NCI-H2171 treated with DMSO at 0.1 percent for 48 hours (cell line): ENCODE results near the gene PPIE.
"Not testable (repeated sequence)": the region's sequence is repeated elsewhere in the genome, so short reads cannot be mapped to it uniquely, and the experiment has no call there.

Experiments
- DNase-seq: peaks from one replicate; lab custom pipeline; 2025; lab: John Stamatoyannopoulos, UW

Gene PPIE

DNA sequence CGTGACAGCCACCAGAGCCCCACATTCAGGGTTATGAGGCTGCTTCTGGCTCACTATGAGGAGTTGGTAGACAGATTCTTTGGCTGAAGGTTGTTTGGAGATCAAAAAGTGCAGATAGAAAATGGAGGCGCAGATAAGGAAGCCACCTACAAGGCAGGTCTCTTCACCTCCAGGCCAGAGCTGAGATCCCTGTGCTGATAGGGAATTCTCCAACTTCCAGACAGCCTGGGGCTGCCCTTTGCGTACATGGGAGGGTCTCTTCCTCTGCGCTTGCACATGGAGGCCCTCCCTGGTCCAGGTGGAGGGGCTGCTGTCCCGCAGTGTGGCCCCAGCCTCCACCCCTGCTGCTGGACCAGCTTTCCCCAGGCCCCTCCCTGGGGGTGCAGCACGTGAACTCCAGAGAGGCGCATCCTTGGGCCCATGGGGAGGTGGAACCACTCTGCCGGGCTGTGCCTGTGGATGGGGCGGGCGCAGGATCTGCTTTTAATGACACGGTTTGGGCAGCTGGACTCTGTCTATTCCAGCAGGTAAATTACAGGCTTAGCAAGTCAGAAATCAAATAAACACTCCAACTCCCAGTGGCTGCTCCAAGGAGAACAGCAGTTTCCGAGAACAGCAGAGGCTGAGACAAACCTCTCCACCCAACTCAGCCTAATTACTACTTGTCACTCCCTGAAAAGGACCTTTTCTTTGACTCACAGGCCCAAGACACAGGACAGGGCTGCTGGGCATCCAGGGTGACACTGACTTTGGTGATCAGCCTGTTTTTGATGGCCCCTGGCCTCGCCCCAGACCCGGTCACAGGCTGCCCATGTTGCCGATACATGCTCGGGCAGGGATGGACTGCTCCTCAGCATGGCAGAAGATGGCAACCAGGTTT is 20.1 kb downstream of the PPIE start:
- DNase-seq = no peak

DNA sequence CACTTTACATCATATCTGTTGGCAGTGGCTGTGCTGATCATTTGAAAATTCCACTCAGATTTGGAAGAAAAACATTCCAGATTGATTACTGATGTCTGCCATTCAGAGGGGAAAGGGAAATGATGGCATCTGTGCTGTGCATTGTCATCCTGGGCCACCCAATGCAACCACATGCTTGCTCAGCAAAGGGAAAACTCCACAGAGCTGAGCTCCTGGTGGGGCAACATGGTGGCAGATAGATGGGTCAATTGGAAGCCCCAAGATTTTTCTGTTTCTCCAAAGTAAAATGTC is 20.7 kb downstream of the PPIE start:
- DNase-seq = no peak

GRCh38 chr1:39760074-39761008 is 21.7 kb downstream of the PPIE start:
- no peak for DNase-seq

- no peak for DNase-seq
These were observed 22.3 kb downstream of the PPIE start for GRCh38 chr1:39761016-39761415.

- no peak for DNase-seq
These were observed 23.0 kb downstream of the PPIE start for GRCh38 chr1:39761557-39762260.

- DNase-seq = no peak
These were observed 24.2 kb downstream of the PPIE start for GRCh38 chr1:39762550-39763540.

GRCh38 chr1:39763619-39764374 is 25.1 kb downstream of the PPIE start:
- DNase-seq = not testable (repeated sequence)

DNA sequence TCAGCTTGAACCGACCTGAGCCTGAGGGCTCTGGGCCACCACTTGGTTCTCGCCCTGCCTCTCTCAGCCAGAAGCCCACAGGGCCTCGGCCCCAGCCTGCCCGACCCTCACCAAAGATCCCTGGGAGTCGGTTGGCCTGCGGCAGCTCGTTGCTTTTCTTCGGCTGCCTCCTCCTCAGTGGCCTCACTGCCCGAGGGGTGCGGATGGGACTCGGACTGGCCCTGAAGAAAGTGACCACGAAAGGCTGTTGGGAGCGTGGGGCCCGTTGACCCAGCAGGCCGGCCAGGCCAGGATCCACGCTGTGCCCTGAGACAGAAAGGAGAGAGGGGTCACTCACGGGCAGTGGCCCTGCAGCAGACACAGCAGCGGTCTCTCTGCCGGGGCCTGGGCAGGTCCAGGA is 25.8 kb downstream of the PPIE start:
- DNase-seq = not testable (repeated sequence)

- not testable (repeated sequence) for DNase-seq
These were observed 27.8 kb downstream of the PPIE start for GRCh38 chr1:39766466-39766865.

GRCh38 chr1:39769502-39769901 is 30.8 kb downstream of the PPIE start:
- not testable (repeated sequence) for DNase-seq

GRCh38 chr1:39770100-39771021 is 31.7 kb downstream of the PPIE start:
- DNase-seq = not testable (repeated sequence)

DNA sequence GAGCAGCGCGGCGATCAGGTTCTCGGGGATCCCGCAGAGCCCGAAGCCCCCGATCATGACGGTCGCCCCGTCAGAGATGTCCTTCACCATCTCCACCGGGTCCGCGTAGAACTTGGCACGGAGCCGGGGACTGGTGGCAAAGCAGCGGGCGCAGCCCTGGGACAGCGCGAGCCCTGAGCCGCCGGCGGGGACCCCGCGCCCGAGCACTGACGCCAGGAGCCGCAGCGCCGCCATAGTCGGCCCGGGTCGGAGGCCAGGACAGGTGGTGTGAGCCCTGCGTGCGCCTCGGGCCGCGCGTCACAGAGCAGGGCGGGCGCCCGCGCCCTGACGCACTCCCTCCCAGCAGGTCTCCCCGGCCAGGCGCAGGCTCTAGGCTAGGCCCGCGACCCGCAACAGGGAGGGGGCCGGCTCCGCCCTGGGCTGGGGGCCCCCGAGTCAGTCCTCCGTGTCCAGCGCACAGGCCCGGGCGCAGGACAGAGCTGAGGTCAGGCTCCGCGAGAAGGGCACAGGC is 32.4 kb downstream of the PPIE start, which contains the start of gene OXCT2:
TSS of gene OXCT2 (minus strand) at position 327 of the 511 bp plus-strand sequence. CDS start at position 234, 93 bp downstream.
- DNase-seq = not testable (repeated sequence)

GRCh38 chr1:39773369-39773979 is 34.8 kb downstream of the PPIE start:
- DNase-seq = not testable (repeated sequence)

GRCh38 chr1:39775141-39775540 is 36.5 kb downstream of the PPIE start:
- DNase-seq = not testable (repeated sequence)

- DNase-seq = not testable (repeated sequence)
These were observed 37.2 kb downstream of the PPIE start for GRCh38 chr1:39775676-39776399.

DNA sequence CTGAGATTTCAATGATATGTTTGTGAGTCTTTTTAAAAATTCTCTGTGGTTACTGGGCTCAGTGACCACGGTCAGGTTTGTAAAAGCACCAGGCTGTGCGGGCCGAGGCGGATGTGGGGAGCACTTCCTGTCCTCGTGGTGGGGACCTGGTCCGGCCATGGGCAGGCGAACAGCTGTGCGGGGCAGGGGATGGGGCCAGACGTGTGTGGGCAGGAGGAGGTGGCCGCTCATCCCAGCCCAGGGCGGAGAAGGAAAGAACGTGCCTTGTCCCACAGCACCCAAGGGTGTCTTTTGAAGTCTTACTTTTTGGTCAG is 37.7 kb downstream of the PPIE start:
- DNase-seq = no peak

- no peak for DNase-seq
These were observed 38.2 kb downstream of the PPIE start for GRCh38 chr1:39776886-39777285.

DNA sequence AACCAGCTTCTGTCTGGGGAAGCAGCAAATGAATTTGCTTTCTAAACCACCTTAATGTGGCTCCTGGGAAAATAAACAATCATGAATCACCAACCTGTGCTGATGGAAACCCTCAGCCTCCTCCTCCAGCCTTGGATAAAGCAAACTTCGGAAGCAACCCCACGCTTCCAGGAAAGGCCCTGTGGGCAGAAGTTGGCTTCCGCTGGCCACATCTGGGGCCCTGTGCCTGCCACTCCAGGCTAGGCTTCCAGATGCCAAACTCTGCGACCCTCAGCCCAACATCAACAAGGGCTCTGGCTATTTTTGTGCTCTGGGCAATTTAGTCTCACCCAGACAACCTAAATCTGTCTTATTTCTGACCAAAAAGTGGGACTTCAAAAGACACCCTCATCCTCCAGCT is 38.6 kb downstream of the PPIE start:
- DNase-seq = no peak
